HL-60 (cell line): ENCODE data around the gene COL4A4.

Source experiments
- CTCF ChIP-seq: IDR thresholded peaks from one replicate; pipeline ENCODE4 v1.5.1; 2011; ENCODE audit warnings: low read length, control low read depth, inconsistent platforms; ENCODE audit not compliant: insufficient read depth
- POLR2AphosphoS5 ChIP-seq: IDR thresholded peaks from 2 replicates; pipeline ENCODE4 v1.6.1; 2012; ENCODE audit warnings: low read depth
- TF ChIP-seq, protein P1 (sequence below): IDR thresholded peaks from 2 replicates; pipeline ENCODE4 v1.6.1; 2012; ENCODE audit warnings: low read depth; ENCODE audit not compliant: insufficient replicate concordance

- no peak for TF ChIP-seq CTCF
- TF ChIP-seq POLR2AphosphoS5 = no peak
- TF ChIP-seq, protein P1, sequence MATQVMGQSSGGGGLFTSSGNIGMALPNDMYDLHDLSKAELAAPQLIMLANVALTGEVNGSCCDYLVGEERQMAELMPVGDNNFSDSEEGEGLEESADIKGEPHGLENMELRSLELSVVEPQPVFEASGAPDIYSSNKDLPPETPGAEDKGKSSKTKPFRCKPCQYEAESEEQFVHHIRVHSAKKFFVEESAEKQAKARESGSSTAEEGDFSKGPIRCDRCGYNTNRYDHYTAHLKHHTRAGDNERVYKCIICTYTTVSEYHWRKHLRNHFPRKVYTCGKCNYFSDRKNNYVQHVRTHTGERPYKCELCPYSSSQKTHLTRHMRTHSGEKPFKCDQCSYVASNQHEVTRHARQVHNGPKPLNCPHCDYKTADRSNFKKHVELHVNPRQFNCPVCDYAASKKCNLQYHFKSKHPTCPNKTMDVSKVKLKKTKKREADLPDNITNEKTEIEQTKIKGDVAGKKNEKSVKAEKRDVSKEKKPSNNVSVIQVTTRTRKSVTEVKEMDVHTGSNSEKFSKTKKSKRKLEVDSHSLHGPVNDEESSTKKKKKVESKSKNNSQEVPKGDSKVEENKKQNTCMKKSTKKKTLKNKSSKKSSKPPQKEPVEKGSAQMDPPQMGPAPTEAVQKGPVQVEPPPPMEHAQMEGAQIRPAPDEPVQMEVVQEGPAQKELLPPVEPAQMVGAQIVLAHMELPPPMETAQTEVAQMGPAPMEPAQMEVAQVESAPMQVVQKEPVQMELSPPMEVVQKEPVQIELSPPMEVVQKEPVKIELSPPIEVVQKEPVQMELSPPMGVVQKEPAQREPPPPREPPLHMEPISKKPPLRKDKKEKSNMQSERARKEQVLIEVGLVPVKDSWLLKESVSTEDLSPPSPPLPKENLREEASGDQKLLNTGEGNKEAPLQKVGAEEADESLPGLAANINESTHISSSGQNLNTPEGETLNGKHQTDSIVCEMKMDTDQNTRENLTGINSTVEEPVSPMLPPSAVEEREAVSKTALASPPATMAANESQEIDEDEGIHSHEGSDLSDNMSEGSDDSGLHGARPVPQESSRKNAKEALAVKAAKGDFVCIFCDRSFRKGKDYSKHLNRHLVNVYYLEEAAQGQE = no peak
These were observed 164.3 kb downstream of the COL4A4 start for GRCh38 chr2:226999661-227000060.
